GM12875 (cell line): ENCODE measurements around the gene MORF4L1.

ENCODE experiments used
- H3K4me3 ChIP-seq: one replicate; pipeline ENCODE4 v1.5.1; 2011; ENCODE audit warnings: low read depth, low read length, control low read depth
- CTCF ChIP-seq: IDR thresholded peaks from 2 replicates; pipeline ENCODE4 v1.5.1; 2011; ENCODE audit warnings: low read depth, mild to moderate bottlenecking, control low read depth, inconsistent platforms, low read length, moderate library complexity, borderline replicate concordance; ENCODE audit not compliant: insufficient read depth

MORF4L1 gene

DNA sequence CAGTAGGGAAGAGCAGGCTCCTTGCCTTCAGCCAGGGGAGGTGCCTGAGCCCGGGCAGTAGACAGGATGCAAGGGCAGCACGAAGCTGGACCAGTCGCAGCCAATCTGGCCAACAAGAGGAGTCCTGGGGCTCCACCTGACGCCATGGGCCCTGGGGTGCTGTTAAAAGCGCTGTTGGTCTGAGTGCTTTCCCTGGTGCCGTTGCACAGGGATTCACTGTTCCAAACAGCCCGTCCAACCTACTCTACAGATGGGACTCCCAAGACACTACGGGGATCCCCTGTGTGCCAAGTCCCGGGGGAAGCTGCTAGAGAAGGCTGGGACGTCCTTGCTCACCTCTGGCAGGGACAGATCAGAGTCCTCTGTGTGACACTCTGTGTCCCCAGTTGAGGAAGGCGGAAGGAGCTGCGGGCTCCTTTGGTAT lies 71.5 kb downstream of the MORF4L1 start:
- H3K4me3 ChIP-seq: peak overlapping the region; percentile 99
- no peak for TF ChIP-seq CTCF

GRCh38 chr15:78944669-78945407 lies 72.1 kb downstream of the MORF4L1 start, which contains the start of gene CTSH:
Gene CTSH (minus strand): TSS chr15:78945046. CDS start chr15:78944981, 65 bp downstream.
- no peak for TF ChIP-seq CTCF
- peak within 1 kb of the TSS; percentile 99 for H3K4me3 ChIP-seq

DNA sequence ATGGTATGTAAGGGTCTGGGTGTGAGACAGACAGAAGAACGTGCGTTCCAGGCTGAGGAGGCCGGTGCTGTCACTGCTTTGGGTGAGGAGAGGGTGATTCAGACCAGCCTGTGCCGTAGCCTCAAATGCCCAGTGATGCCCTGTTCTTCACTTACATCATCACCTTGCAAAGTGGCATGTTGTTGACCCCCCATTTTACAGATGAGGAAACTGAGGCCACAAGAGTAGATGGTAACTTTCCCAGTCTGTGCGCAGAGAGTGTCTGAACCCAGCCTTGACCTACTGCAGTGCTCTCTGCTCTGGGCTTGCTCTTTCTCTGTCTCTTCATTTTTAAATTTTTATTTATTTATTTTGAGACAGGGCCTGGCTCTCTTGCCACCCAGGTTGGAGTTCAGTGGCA lies 73.8 kb downstream of the MORF4L1 start:
- TF ChIP-seq CTCF: no peak
- H3K4me3 ChIP-seq: no peak overlapping the region

DNA sequence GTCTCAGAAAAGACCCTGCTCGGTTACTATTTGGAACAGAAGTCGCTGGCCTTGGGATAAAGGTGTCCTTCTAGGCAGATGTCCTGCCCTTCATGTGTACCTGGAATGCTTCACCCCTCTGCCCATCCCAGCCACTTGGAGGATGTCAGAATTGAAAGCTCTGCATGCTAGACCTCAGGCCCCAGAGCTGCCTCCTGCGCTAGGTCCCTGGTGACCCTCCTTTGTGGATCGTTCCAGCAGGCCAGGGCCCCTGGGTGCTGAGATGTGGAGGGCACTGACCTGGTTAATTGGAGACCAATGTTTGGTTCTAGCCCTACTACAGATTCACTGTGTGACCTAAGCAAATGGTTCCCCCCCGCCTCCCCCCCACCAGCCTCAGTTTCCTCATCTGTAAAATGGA lies 74.8 kb downstream of the MORF4L1 start:
- TF ChIP-seq CTCF: no peak
- no peak overlapping the region for H3K4me3 ChIP-seq
